Esophagus squamous epithelium (tissue), 5 donors: ENCODE measurements around the gene FH. TPM values are rescaled to one million over a fixed set of nuclear protein-coding genes. Genes with fewer than 3 reads are reported as not detected.
A peak's percentile ranks its signal among the peaks of the same experiment; 100 is the strongest.

Experiments
- DNase-seq: peaks from one replicate; lab custom pipeline; 2025; lab: John Stamatoyannopoulos, UW
- H3K27ac ChIP-seq, 4 donors: fragments of 200-600 bp; sonication (generic); one replicate each; pipeline ENCODE4 v1.5.1; 2016 to 2019; ENCODE audit warnings: mild to moderate bottlenecking in 1 of 4
- H3K27me3 ChIP-seq, 4 donors: fragments of 200-600 bp; sonication (generic); 1 replicate in 3 of 4; 2 replicates in 1 of 4; pipeline versions ENCODE4 v1.5.1 to v1.6.0; 2017 to 2021; ENCODE audit warnings: antibody characterized with exemption in 1 of 4
- H3K36me3 ChIP-seq, 3 donors: fragments of 200-600 bp; sonication (generic); one replicate each; pipeline ENCODE4 v1.5.1; 2016 to 2019
- H3K4me1 ChIP-seq, 3 donors: fragments of 200-600 bp; sonication (generic); one replicate each; pipeline ENCODE4 v1.5.1; 2017 to 2019
- H3K4me3 ChIP-seq, 4 donors: fragments of 200-600 bp; sonication (generic); 1 replicate in 3 of 4; 2 replicates in 1 of 4; pipeline ENCODE4 v1.5.1; 2016 to 2019; ENCODE audit warnings: mild to moderate bottlenecking in 2 of 4, moderate library complexity in 1 of 4
- H3K9me3 ChIP-seq, 3 donors: fragments of 200-600 bp; sonication (generic); one replicate each; pipeline ENCODE4 v1.5.1; 2016 to 2019
- CTCF ChIP-seq, 6 experiments: fragments of 450-650 bp in 4 of 6; fragments of 200-600 bp in 2 of 6; sonication (generic) in 2 of 6; IDR thresholded peaks; one replicate each; pipeline ENCODE4 v1.5.1; 2016 to 2019; ENCODE audit warnings: antibody characterized with exemption in 6 of 6, mild to moderate bottlenecking in 4 of 6, moderate library complexity in 4 of 6
- POLR2A ChIP-seq, 4 donors: fragments of 450-650 bp; IDR thresholded peaks; one replicate each; pipeline ENCODE4 v1.6.1; 2017; ENCODE audit warnings: antibody characterized with exemption in 4 of 4, mild to moderate bottlenecking in 4 of 4, moderate library complexity in 3 of 4
- WGBS, 2 donors: methylation state at CpG; one replicate each; pipeline ENCODE4 v1.1.5; 2018; 5-methylcytosine and 5-hydroxymethylcytosine counted together
- intact Hi-C: fragments of 100-400 bp; cut with DNase I; formaldehyde crosslinking; loops from one replicate; pipeline ENCODE4 v1.15.0; 2022
- total RNA-seq, 4 donors: library from RNA; depleted of rRNA; stranded (reverse); fragments of >200 nt; gene quantifications; one replicate each; pipeline ENCODE4 v1.1.0, GENCODE V29; 2016
- donor health status: DM: yes; HTN: yes; CAD: no.

FH gene
- total RNA-seq, 4 donors from 2014 or later: 44.6 to 101 (median 70.0) TPM

- TF ChIP-seq POLR2A (IDR thresholded peaks at IDR 0.05) (no peak), CTCF (IDR thresholded peaks at IDR 0.05) (no peak)
- WGBS, 2 donors: 64 to 68% methylated on average over 3 of the region's 3 CpGs
- Histone ChIP-seq H3K27ac (no peak overlapping the region), H3K27me3 (peaks cover 0 to 35% (median 0%) of the 10 kb centered on the region in 4 donors), H3K4me1 (peaks cover 0 to 2% (median 0%) of the 10 kb centered on the region in 3 donors), H3K9me3 (no peaks in the 10 kb centered on the region), H3K36me3 (no peaks in the 10 kb centered on the region), H3K4me3 (no peak overlapping the region)
- no peak for DNase-seq
- intact Hi-C loops: loop anchor here (10.0 kb wide), 1 partner anchor 98 kb away; no protein-coding TSS in a partner anchor
These were observed 7.6 kb upstream of the FH start for GRCh38 chr1:241527146-241527545.

GRCh38 chr1:241525026-241525425 lies 5.5 kb upstream of the FH start:
- Histone ChIP-seq H3K27me3 (peaks cover 0 to 40% (median 0%) of the 10 kb centered on the region in 4 donors), H3K4me1 (peaks cover 0 to 5% (median 0%) of the 10 kb centered on the region in 3 donors), H3K36me3 (no peaks in the 10 kb centered on the region), H3K9me3 (no peaks in the 10 kb centered on the region), H3K4me3 (no peak overlapping the region), H3K27ac (no peak overlapping the region)
- whole genome bisulfite sequencing, 2 donors: 40 to 64% methylated on average over 3 of the region's 3 CpGs
- TF ChIP-seq POLR2A (IDR thresholded peaks at IDR 0.05) (no peak), CTCF (IDR thresholded peaks at IDR 0.05) (no peak)
- intact Hi-C loops: loop anchor here (10.0 kb wide), 1 partner anchor 100 kb away; no protein-coding TSS in a partner anchor
- no peak for DNase-seq

GRCh38 chr1:241521718-241522117 lies 2.2 kb upstream of the FH start:
- Histone ChIP-seq H3K36me3 (peaks cover 0 to 4% (median 0%) of the 10 kb centered on the region in 3 donors), H3K27me3 (peaks cover 0 to 36% (median 0%) of the 10 kb centered on the region in 4 donors), H3K4me1 (peaks cover 0 to 26% (median 7%) of the 10 kb centered on the region in 3 donors), H3K27ac (no peak overlapping the region), H3K9me3 (no peaks in the 10 kb centered on the region), H3K4me3 (no peak overlapping the region)
- TF ChIP-seq POLR2A (IDR thresholded peaks at IDR 0.05): no peak
- TF ChIP-seq CTCF (IDR thresholded peaks at IDR 0.05): no peak
- no peak for DNase-seq
- WGBS, 2 donors: 90 to 93% methylated on average over 2 of the region's 2 CpGs
- intact Hi-C loops: loop anchor here (10.0 kb wide), 1 partner anchor 103 kb away; no protein-coding TSS in a partner anchor

GRCh38 chr1:241520080-241520465 lies 518 bp upstream of the FH start:
- H3K4me3 ChIP-seq: peak overlapping the region; percentile 75 to 98 (median 94)
- peak overlapping the region in 3 of 4 donors; percentile 88 to 96 (median 96) for H3K27ac ChIP-seq
- 9 to 13% methylated on average over 6 of the region's 6 CpGs for WGBS, 2 donors

More at GRCh38 chr1:241520080-241520465, 518 bp upstream of the FH start:
- peaks cover 0 to 26% (median 7%) of the 10 kb centered on the region in 3 donors for H3K4me1 ChIP-seq
- DNase-seq: no peak
- peaks cover 0 to 31% (median 0%) of the 10 kb centered on the region in 4 donors for H3K27me3 ChIP-seq
- TF ChIP-seq POLR2A (IDR thresholded peaks at IDR 0.05): no peak
- no peak for TF ChIP-seq CTCF (IDR thresholded peaks at IDR 0.05)
- H3K36me3 ChIP-seq: peaks cover 0 to 20% (median 0%) of the 10 kb centered on the region in 3 donors
- H3K9me3 ChIP-seq: no peaks in the 10 kb centered on the region
- intact Hi-C loops: loop anchor here (10.0 kb wide), 1 partner anchor 105 kb away; no protein-coding TSS in a partner anchor
